Measurements from ENCODE around the gene AMT. TPM values are rescaled to one million over a fixed set of nuclear protein-coding genes. Genes with fewer than 3 reads are reported as not detected.
"Not testable (repeated sequence)": the region's sequence is repeated elsewhere in the genome, so short reads cannot be mapped to it uniquely, and the experiment has no call there.

The AMT gene
- total RNA-seq, 2 experiments from 2014 or later, result 5.3 to 6.0 TPM

DNA sequence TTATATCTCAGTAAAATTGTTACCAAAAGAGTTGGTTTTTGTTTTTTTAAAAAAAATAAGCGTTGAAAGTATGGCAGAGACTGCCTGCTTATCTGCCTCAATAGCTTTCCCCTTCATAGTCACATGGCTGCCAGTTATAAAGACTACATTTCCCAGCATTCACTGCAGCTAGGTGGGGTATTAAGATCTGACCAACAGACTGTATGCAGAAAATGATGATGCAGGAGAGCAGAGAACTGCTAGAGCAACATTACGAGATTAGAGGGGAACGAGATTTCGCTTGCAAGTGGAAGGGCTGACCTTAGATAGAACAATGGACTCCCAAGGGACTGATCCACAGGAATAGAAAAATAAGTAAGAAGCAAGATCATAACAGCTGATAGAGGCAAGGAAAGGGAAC is 24.8 kb downstream of the AMT start:
- no TSS peak for BruUV-seq (replicated peaks)
- peaks cover 98% of the 10 kb centered on the region for H3K79me2 ChIP-seq (ENCODE audit: insufficient read depth, low read depth, low read length)
- peaks cover 82% of the 10 kb centered on the region for H3K36me3 ChIP-seq (ENCODE audit: insufficient read depth, low read length)
- no peak for TF ChIP-seq CTCF (conservative IDR thresholded peaks at IDR 0.05; ENCODE audit: low read length)
- TF ChIP-seq EZH2phosphoT487 (IDR thresholded peaks at IDR 0.05; ENCODE audit: borderline replicate concordance, low read depth, low read length), result no peak
- no peak overlapping the region for H3K4me2 ChIP-seq (ENCODE audit: low read length)
- no peak overlapping the region for H3K4me3 ChIP-seq (ENCODE audit: low read depth, low read length, poor library complexity, severe bottlenecking)
- CTCF ChIA-PET (ENCODE audit: unreplicated experiment), result no interaction called here
- H3K9me2 ChIP-seq (ENCODE audit: insufficient read depth, low read length), result no peaks in the 10 kb centered on the region
- peaks cover 38% of the 10 kb centered on the region for H4K20me1 ChIP-seq (ENCODE audit: insufficient read depth, low read length)
- H2AFZ ChIP-seq (ENCODE audit: low read length), result no peak overlapping the region
- peaks cover 49% of the 10 kb centered on the region for H3K4me1 ChIP-seq (ENCODE audit: insufficient read depth, low read length, poor library complexity, severe bottlenecking)
- no peaks in the 10 kb centered on the region for H3K9me3 ChIP-seq (ENCODE audit: low read length)
- H3K27ac ChIP-seq (ENCODE audit: low read depth, low read length, poor library complexity, severe bottlenecking), result no peak overlapping the region
- intact Hi-C loops (cut with micrococcal nuclease; ENCODE audit: unreplicated experiment), result no loop called here
- POLR2A ChIA-PET, result interaction anchor here (0.9 kb wide), 1 partner anchor 12 kb away, joined by 4 read pairs; no protein-coding TSS in a partner anchor
- DNase-seq (ENCODE audit: low spot score), result peak; percentile 54

GRCh38 chr3:49391310-49391709 is 31.0 kb downstream of the AMT start:
- Histone ChIP-seq H4K20me1 (ENCODE audit: insufficient read depth, low read length) (peaks cover 15% of the 10 kb centered on the region), H3K4me1 (ENCODE audit: insufficient read depth, low read length, poor library complexity, severe bottlenecking) (peaks cover 25% of the 10 kb centered on the region), H3K79me2 (ENCODE audit: insufficient read depth, low read depth, low read length) (peaks cover 96% of the 10 kb centered on the region), H3K36me3 (ENCODE audit: insufficient read depth, low read length) (peaks cover 80% of the 10 kb centered on the region)
- H3K4me3 ChIP-seq (ENCODE audit: low read depth, low read length, poor library complexity, severe bottlenecking); H3K4me2 ChIP-seq (ENCODE audit: low read length); H3K27ac ChIP-seq (ENCODE audit: low read depth, low read length, poor library complexity, severe bottlenecking); H3K9me2 ChIP-seq (ENCODE audit: insufficient read depth, low read length); intact Hi-C loops (cut with micrococcal nuclease; ENCODE audit: unreplicated experiment); H2AFZ ChIP-seq (ENCODE audit: low read length); H3K9me3 ChIP-seq (ENCODE audit: low read length); BruUV-seq (replicated peaks); DNase-seq (ENCODE audit: low spot score); CTCF ChIA-PET (ENCODE audit: unreplicated experiment): not testable (repeated sequence)
- POLR2A ChIA-PET, result interaction anchor here (0.6 to 0.7 kb wide), 2 partner anchors 331 to 1431 kb away, joined by 4 read pairs; no protein-coding TSS in a partner anchor

- Histone ChIP-seq H3K4me2 (ENCODE audit: low read length) (no peak overlapping the region), H4K20me1 (ENCODE audit: insufficient read depth, low read length) (peaks cover 18% of the 10 kb centered on the region), H3K27ac (ENCODE audit: low read depth, low read length, poor library complexity, severe bottlenecking) (no peak overlapping the region), H3K9me3 (ENCODE audit: low read length) (no peaks in the 10 kb centered on the region), H3K79me2 (ENCODE audit: insufficient read depth, low read depth, low read length) (peaks cover 96% of the 10 kb centered on the region), H3K4me3 (ENCODE audit: low read depth, low read length, poor library complexity, severe bottlenecking) (no peak overlapping the region), H3K4me1 (ENCODE audit: insufficient read depth, low read length, poor library complexity, severe bottlenecking) (peaks cover 26% of the 10 kb centered on the region), H3K36me3 (ENCODE audit: insufficient read depth, low read length) (peaks cover 61% of the 10 kb centered on the region), H3K9me2 (ENCODE audit: insufficient read depth, low read length) (no peaks in the 10 kb centered on the region), H2AFZ (ENCODE audit: low read length) (no peak overlapping the region)
- DNase-seq (ENCODE audit: low spot score), result no peak
- no peak for TF ChIP-seq EZH2phosphoT487 (IDR thresholded peaks at IDR 0.05; ENCODE audit: borderline replicate concordance, low read depth, low read length)
- no peak for TF ChIP-seq CTCF (conservative IDR thresholded peaks at IDR 0.05; ENCODE audit: low read length)
- intact Hi-C loops (cut with micrococcal nuclease; ENCODE audit: unreplicated experiment), result no loop called here
- ChIA-PET CTCF (ENCODE audit: unreplicated experiment) (no interaction called here), POLR2A (interaction anchor here (0.7 to 1.7 kb wide), 5 partner anchors 11 to 44 kb away, joined by 3 to 6 read pairs (median 3); partner anchors contain the start of genes RHOA and TCTA)
- BruUV-seq (replicated peaks), result no TSS peak
These were observed 33.0 kb downstream of the AMT start for GRCh38 chr3:49389297-49389696.

Measured in OCI-LY7 (cell line).